SK-N-SH (cell line): ENCODE data around the gene SRGAP3.

Experiments
- EZH2phosphoT487 ChIP-seq: fragments of 200-600 bp; sonication (generic); IDR thresholded peaks from 2 replicates; pipeline ENCODE4 v1.6.1; 2017; ENCODE audit warnings: low read depth, mixed run types, mild to moderate bottlenecking, antibody characterized with exemption, moderate library complexity, borderline replicate concordance
- GABPA ChIP-seq: IDR thresholded peaks from 2 replicates; pipeline ENCODE4 v1.4.0; 2012; ENCODE audit warnings: low read depth, mild to moderate bottlenecking
- NRF1 ChIP-seq: IDR thresholded peaks from 2 replicates; pipeline ENCODE4 v1.6.1; 2012; ENCODE audit warnings: low read depth, mild to moderate bottlenecking, low read length
- POLR2AphosphoS5 ChIP-seq: IDR thresholded peaks from 2 replicates; pipeline ENCODE4 v1.6.1; 2012; ENCODE audit warnings: low read depth, low read length
- SMC3 ChIP-seq: IDR thresholded peaks from 2 replicates; pipeline ENCODE4 v1.6.1; 2012; ENCODE audit warnings: low read depth, low read length, improper control_type of control experiment
- TAF1 ChIP-seq: IDR thresholded peaks from 2 replicates; pipeline ENCODE4 v1.6.1; 2012; ENCODE audit warnings: low read depth, mild to moderate bottlenecking, low read length, moderate library complexity, borderline replicate concordance
- TEAD4 ChIP-seq: IDR thresholded peaks from 2 replicates; pipeline ENCODE4 v1.4.0; 2012; ENCODE audit warnings: mild to moderate bottlenecking, borderline replicate concordance; ENCODE audit not compliant: insufficient read depth
- YY1 ChIP-seq: IDR thresholded peaks from 2 replicates; pipeline ENCODE4 v1.4.0; 2012; ENCODE audit warnings: low read depth, mild to moderate bottlenecking
- TF ChIP-seq, protein P1 (sequence below): fragments of 200-600 bp; sonication (generic); IDR thresholded peaks from 2 replicates; pipeline ENCODE4 v1.6.1; 2017; ENCODE audit warnings: antibody characterized with exemption, mild to moderate bottlenecking, moderate library complexity

DNA sequence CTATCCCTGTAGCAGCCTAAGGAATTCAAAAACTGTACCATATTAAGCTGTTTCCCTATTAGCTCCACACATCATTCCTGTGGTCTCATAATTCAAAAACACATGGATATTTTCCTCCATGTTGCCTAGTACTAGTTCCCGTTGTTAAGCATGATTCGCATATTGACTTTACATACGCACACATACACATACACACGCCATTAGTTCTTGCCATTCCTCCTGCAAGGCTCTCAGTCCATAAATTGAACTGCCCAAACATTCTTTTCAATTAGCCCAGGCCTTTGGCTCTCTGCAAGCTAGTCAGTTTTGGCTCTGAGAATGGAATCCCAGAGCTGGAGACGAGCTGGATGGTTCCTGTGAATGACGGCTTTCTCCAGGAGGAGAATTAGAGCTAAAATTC is 229.0 kb downstream of the SRGAP3 start:
- TF ChIP-seq, protein P1, sequence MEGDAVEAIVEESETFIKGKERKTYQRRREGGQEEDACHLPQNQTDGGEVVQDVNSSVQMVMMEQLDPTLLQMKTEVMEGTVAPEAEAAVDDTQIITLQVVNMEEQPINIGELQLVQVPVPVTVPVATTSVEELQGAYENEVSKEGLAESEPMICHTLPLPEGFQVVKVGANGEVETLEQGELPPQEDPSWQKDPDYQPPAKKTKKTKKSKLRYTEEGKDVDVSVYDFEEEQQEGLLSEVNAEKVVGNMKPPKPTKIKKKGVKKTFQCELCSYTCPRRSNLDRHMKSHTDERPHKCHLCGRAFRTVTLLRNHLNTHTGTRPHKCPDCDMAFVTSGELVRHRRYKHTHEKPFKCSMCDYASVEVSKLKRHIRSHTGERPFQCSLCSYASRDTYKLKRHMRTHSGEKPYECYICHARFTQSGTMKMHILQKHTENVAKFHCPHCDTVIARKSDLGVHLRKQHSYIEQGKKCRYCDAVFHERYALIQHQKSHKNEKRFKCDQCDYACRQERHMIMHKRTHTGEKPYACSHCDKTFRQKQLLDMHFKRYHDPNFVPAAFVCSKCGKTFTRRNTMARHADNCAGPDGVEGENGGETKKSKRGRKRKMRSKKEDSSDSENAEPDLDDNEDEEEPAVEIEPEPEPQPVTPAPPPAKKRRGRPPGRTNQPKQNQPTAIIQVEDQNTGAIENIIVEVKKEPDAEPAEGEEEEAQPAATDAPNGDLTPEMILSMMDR = no peak
- TF ChIP-seq TAF1 (no peak), YY1 (no peak), TEAD4 (no peak), NRF1 (no peak), POLR2AphosphoS5 (no peak), SMC3 (no peak), GABPA (no peak), EZH2phosphoT487 (no peak)
